Coronary artery (tissue), 2 donors: ENCODE data around the gene MACROH2A1.

Source experiments
- DNase-seq: peaks from one replicate; pipeline ENCODE4 v3.0.0-alpha.2; 2017; ENCODE audit warnings: low spot score
- H3K27ac ChIP-seq, 2 donors: fragments of 200-600 bp; sonication (generic); one replicate each; pipeline ENCODE4 v1.5.1; 2016 to 2019
- H3K4me3 ChIP-seq: fragments of 200-600 bp; sonication (generic); 2 replicates; pipeline ENCODE4 v1.5.1; 2016; ENCODE audit warnings: mild to moderate bottlenecking, moderate library complexity
- TF ChIP-seq, protein P1 (sequence below): fragments of 200-600 bp; sonication (generic); IDR thresholded peaks from one replicate; pipeline ENCODE4 v1.5.1; 2019; ENCODE audit warnings: antibody characterized with exemption

MACROH2A1 gene

DNA sequence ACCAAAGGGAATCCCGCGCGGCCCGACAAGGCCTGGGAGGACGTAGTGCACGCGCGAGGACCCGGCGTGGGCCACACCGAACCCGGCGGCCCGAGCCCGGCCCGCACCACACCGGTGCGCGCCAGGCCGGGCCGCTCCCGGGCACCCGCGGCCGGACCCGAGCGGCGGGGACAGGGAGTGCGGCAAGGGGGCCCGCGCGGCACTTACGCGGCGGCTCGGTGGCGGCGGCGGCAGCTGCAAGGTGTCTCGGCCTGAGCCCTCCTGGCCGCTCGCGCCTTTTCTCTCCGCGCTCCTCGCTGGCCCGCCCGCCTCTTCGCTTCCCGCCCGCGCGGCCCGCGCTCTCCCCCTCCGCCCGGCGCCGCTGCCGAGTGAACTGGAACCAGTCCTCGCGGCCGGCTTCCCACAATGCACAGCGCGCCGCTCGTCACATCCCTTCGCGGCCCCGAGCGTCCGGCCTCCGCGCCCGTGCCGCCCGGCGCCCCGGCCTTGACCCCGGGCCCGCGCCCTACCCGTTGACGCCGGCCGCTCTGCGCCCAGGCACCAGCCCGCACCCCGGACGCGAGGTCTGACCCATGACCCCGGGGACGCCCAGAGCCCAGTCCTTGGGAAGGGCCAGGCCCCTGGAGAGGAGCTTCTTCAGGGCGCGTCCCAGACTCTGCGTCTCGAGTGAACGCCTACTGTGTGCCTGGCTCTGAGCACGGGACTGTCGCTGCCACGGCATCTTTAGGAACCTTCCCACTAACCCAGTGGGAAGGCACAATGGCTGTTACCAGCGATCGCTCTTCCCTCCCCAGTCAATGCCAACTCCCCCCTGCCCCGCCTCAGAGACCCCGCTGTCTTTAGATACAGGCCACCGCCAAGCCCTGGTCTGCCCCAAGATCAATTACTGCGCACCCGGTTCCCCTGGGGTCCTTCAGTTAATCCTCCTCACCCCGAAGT lies at the start of gene MACROH2A1:
Gene MACROH2A1, minus strand, starts transcription at position 377 of the 939 bp plus-strand sequence. CDS start 10,138 bp downstream, outside the sequence.
- peak; percentile 91 for DNase-seq
- peak within 1 kb of the TSS; percentile 91 for H3K4me3 ChIP-seq
- TF ChIP-seq, protein P1, sequence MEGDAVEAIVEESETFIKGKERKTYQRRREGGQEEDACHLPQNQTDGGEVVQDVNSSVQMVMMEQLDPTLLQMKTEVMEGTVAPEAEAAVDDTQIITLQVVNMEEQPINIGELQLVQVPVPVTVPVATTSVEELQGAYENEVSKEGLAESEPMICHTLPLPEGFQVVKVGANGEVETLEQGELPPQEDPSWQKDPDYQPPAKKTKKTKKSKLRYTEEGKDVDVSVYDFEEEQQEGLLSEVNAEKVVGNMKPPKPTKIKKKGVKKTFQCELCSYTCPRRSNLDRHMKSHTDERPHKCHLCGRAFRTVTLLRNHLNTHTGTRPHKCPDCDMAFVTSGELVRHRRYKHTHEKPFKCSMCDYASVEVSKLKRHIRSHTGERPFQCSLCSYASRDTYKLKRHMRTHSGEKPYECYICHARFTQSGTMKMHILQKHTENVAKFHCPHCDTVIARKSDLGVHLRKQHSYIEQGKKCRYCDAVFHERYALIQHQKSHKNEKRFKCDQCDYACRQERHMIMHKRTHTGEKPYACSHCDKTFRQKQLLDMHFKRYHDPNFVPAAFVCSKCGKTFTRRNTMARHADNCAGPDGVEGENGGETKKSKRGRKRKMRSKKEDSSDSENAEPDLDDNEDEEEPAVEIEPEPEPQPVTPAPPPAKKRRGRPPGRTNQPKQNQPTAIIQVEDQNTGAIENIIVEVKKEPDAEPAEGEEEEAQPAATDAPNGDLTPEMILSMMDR: no peak
- H3K27ac ChIP-seq: peak within 1 kb of the TSS; percentile 75 to 88

DNA sequence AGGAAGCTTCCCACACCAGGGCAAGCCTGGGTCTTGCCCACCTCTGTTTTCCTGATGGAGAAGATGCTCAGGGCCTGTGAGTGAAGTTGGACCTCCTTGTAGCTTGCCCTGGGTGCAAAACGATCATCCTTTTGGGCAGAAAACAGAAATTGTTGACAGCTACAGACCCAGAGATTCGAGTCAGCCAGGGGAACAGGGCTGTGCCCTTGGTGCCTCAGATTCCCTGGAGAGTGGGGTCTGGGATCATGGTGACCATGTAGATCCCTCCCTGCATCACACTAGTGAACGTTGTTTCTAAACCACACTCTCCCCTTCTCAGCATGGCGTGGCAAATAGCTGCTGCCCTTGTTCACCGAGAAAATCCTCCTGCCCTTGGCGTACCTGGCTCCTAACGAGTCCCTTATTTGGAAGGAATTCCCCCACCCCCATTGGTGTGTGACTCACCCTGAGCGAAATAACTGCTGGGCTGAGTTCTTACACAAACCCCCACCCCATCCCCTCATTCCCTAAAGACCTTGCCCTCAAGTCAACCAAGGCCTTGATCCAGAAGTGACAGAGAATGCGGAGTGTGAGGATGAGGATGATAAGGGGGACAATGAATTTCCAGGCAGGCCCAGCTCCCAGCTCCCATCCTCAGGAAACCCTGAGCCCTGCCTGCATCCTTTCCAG lies 49.2 kb upstream of the MACROH2A1 start:
- no peak overlapping the region for H3K27ac ChIP-seq
- H3K4me3 ChIP-seq: no peak overlapping the region
- peak; percentile 58 for DNase-seq
- TF ChIP-seq, protein P1: no peak

DNA sequence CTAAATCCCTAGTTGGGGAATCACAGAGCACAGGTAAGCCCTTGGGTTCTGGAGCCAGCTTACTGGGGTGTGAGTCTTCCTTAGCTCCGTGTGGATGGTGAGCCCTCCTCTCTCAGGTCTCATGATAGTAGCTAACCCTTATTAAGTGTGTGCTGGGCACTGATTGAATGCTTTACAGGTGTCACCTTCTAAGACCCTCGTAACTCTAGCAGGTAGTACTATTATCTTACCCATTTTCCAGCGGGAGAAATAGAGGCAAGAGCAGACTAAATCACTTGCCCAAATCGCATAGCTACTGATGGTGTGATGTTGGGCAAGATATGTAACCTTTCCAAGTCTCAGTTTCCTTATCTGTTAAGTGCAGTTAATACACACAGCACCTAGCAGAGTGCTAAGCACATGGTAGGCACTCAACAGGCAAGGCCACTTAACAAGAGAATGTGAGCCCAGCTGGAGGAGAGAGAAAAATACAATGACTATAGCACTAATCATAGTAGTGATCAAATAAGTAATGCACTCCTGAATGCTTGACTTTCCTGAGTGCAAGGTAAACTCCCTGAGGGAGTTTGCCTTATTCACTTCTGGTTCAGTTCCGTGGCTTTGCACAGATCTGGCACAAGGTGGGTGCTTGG lies 48.4 kb upstream of the MACROH2A1 start, which contains the start of gene DCANP1:
Gene DCANP1, minus strand, starts transcription at position 51 of the 632 bp plus-strand sequence. CDS start 240 bp downstream, outside the sequence.
- TF ChIP-seq, protein P1: no peak
- Histone ChIP-seq H3K27ac (no peak within 1 kb of the TSS), H3K4me3 (no peak within 1 kb of the TSS)
- no peak for DNase-seq

DNA sequence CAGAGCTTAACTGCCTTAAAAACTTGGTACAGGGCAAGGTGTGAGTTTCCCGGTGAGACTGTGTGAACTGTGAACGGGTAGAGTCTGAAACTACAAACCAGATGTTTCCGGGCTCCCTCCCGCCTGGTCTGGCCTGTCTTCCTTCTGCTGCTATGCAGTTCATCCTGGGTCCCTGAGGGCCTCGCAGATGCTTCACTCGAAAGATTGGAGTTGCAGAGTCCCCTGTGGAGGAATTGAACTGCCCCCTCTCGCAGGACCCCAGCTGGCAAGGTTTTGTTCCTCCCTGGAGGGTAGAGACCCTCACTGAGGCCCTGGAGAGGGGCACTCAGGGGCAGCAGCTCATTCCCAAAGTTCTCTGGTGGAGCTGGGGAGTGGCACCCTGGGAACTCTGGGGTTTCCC lies 47.6 kb upstream of the MACROH2A1 start:
- Histone ChIP-seq H3K4me3 (no peak overlapping the region), H3K27ac (no peak overlapping the region)
- DNase-seq: no peak
- TF ChIP-seq, protein P1: no peak

DNA sequence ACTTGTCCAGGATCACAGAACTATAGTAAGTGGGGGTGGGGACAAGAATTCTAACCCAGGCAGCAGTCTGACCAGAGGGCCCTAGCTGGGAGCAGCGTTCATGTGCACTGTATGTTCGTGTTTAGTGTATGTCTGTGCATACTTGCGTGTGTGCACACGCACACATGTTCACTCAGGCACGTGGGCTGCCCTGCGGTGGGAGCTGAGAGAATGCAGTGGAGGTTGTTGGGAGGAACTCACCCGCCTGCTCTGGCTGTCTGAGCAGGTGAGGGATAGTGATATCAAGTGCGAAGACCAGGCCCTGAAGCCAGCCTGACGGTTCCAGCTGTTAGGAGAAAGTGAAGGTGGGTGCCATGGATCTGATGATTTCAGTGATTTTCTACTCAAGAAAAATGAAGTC lies 47.2 kb upstream of the MACROH2A1 start:
- H3K27ac ChIP-seq: no peak overlapping the region
- no peak overlapping the region for H3K4me3 ChIP-seq
- no peak for DNase-seq
- TF ChIP-seq, protein P1: no peak

DNA sequence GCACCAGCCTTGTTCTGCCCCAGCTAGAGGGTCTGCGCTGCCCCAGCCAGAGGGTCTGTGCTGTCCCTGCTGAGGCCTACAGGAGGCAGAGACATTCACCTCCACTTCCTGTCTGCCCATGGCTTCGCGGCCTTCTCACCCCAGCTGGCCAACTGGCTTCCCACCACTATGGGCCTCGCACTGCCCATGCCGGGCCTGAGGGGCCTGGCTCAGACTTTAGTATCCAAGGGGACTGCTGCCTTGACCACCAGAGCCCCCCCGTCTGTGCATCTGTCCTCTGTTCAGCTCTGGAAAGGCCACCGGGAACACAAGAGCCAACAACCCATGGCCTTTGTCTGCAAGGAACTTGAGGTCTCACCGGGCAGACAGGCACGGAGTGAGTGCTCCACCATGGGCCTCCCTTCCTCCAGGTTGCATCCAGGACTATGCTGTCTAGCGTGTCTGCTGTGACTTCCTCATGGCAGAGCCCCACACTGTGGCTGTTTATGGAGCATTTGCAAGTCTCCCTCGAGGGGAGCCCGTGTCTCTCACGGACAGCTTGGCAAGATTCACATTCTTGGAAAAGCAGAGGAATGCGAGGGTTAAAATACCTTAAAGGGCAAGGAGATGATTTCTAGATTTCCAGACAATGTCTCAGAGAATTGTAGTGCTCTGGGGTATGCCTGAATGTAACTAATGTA lies 46.4 kb upstream of the MACROH2A1 start:
- peak; percentile 69 for DNase-seq
- TF ChIP-seq, protein P1: no peak
- no peak overlapping the region for H3K4me3 ChIP-seq
- no peak overlapping the region for H3K27ac ChIP-seq
